ENCODE results near the gene TXNRD2. TPM values are rescaled to one million over a fixed set of nuclear protein-coding genes. Genes with fewer than 3 reads are reported as not detected.

The TXNRD2 gene
- total and polyA plus RNA-seq, 10 of the 15 experiments (the other 5 are each of a cell fraction or from before 2014, with no cell fraction given) = 1.6 to 26.0 (median 13.9) TPM

DNA sequence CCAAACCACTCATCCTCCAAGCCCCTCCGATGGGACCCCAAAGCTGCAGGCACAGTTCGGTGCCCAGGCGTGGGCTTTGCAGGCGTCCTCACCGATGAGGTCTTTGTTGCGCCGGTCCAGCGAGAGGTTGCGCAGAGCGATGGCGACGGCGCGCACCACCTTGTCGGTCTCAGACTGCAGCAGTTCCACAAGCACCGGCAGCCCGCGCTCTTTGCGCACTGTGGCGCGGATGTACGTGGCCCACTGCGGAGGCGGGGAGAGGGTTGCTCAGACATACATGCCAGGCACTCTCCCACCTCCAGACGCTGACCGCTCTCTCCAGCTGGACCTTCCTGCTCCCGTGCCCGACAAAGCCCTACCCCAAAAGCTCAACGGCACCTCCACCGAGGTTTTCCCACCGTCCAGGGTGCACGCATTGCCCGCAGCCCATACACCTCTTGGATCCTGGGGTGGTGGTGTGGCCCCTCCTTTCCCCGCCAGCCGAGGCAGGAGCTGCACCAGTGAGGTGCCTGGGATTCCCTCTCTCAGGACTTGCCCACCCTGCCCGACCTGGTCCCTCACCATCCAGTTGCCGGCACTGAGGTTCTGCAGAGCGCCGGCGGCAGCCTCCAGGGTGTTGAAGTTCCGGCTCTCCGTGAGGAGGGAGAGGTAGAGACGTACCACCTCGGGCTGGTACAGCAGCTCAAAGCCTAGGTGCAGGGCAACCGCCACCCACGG is 32.1 kb upstream of the TXNRD2 start (continued):
- TF ChIP-seq ZNF207 (IDR thresholded peaks at IDR 0.05; ENCODE audit: borderline replicate concordance) (no peak), STAT1 (conservative IDR thresholded peaks at IDR 0.05) (no peak), STAT3 (IDR thresholded peaks at IDR 0.05; ENCODE audit: low read depth, low read length) (no peak), RELA (IDR thresholded peaks at IDR 0.05; ENCODE audit: borderline replicate concordance, partially characterized antibody) (no peak)
- TF ChIP-seq, protein P1, sequence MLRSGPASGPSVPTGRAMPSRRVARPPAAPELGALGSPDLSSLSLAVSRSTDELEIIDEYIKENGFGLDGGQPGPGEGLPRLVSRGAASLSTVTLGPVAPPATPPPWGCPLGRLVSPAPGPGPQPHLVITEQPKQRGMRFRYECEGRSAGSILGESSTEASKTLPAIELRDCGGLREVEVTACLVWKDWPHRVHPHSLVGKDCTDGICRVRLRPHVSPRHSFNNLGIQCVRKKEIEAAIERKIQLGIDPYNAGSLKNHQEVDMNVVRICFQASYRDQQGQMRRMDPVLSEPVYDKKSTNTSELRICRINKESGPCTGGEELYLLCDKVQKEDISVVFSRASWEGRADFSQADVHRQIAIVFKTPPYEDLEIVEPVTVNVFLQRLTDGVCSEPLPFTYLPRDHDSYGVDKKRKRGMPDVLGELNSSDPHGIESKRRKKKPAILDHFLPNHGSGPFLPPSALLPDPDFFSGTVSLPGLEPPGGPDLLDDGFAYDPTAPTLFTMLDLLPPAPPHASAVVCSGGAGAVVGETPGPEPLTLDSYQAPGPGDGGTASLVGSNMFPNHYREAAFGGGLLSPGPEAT (IDR thresholded peaks at IDR 0.05; ENCODE audit: low read depth) = no peak

DNA sequence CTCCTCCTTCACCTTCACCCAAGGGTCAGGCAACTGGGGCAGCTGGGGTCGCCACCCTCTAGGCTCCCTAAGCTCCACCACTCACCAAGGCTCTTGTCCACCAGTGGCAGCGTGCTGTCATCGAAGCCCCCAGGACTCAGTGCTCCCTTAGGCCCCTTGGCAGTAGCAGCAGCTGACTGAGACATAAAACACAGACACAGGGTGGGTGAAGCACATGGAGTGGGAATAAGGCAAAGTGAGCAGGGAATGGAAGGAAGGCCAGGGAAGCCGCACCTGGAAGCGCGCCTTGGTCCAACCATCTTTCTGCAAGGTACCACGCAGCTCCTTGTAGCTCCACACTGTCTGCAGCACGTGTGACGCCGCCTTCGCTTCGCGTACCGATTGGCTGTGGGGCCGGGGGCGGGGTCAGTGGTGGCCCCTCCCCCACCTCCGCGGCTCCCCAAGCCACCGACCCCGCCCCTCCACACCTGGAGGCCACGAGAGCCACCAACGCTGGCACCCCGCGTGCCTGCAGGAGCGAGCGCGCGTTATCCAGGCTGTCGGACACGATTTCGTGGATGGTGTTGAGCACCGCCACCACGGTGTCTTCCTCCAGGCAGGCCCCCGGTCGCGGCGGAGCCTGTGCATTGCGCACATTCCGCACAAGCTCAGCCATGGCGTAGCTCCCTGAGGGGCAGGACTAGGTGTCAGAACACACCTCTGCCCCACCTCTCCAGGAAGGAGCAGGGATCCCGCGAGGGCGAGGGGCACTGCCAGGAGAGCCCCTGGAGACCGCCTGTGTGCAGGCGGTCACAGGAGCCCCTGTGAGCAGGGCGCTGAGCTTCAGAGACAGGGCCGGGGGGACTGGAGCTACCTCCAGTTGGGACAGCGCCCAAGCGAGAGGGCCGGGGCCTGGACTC is 31.3 kb upstream of the TXNRD2 start:
- no TSS peak for BruUV-seq (replicated peaks)
- no peak overlapping the region for H3K4me3 ChIP-seq
- POLR2A ChIA-PET = no interaction called here
- SMC1A ChIA-PET (ENCODE audit: uncharacterized antibody, unreplicated experiment) = no interaction called here
- FAIRE-seq (no peak), DNase-seq (ENCODE audit: low read depth, low spot score) (no peak), ATAC-seq (no peak)
- H3K27me3 ChIP-seq (replicated peaks in 1 of 2; ENCODE audit: control insufficient read depth in 2 of 2, insufficient read depth in 2 of 2, low read length in 1 of 2) = no peaks in the 10 kb centered on the region
- H3K9me3 ChIP-seq (replicated peaks; ENCODE audit: control insufficient read depth, insufficient read depth, low read length) = no peaks in the 10 kb centered on the region
- 92% methylated on average over 39 of the region's 50 CpGs for WGBS (ENCODE audit: insufficient coverage, insufficient replicate concordance, low lambda C conversion rate, missing lambda C conversion rate)
- RAD21 ChIA-PET (ENCODE audit: unreplicated experiment) = no interaction called here
- intact Hi-C loops (cut with micrococcal nuclease; ENCODE audit: unreplicated experiment) (loop anchor here (5.0 kb wide), 2 partner anchors 39 to 144 kb away; partner anchors contain the start of genes RANBP1 and TRMT2A), in situ Hi-C loops (cut with MboI) (no loop called here)
- H3K9ac ChIP-seq (ENCODE audit: control insufficient read depth, insufficient read depth, low read length) = no peak overlapping the region
- CTCF ChIA-PET = no interaction called here
- H3K4me1 ChIP-seq (ENCODE audit: control insufficient read depth, insufficient read depth, low read length) = no peaks in the 10 kb centered on the region
- peaks cover 0 to 2% of the 10 kb centered on the region in 2 experiments; a peak in 1 of 4 replicates for H3K36me3 ChIP-seq (ENCODE audit: control insufficient read depth in 2 of 2, insufficient read depth in 2 of 2, low read length in 1 of 2)
- H3K4me2 ChIP-seq (ENCODE audit: control insufficient read depth, insufficient read depth) = no peak overlapping the region
- H2AFZ ChIP-seq (ENCODE audit: control insufficient read depth, low read depth, low read length) = no peak overlapping the region
- H3K27ac ChIP-seq (ENCODE audit: control insufficient read depth, insufficient read depth) = no peak overlapping the region
- no peaks in the 10 kb centered on the region for H4K20me1 ChIP-seq (ENCODE audit: control insufficient read depth, insufficient read depth)
- H3K79me2 ChIP-seq (ENCODE audit: control insufficient read depth, insufficient read depth, low read length) = no peaks in the 10 kb centered on the region
- TF ChIP-seq PAX5 (IDR thresholded peaks at IDR 0.05; ENCODE audit: borderline replicate concordance, low read depth, low read length) = no peak
- TF ChIP-seq CBX5 (IDR thresholded peaks at IDR 0.05; ENCODE audit: low read depth) = no peak
- no peak for TF ChIP-seq TCF12 (IDR thresholded peaks at IDR 0.05; ENCODE audit: low read depth, low read length)
- TF ChIP-seq, protein P2, sequence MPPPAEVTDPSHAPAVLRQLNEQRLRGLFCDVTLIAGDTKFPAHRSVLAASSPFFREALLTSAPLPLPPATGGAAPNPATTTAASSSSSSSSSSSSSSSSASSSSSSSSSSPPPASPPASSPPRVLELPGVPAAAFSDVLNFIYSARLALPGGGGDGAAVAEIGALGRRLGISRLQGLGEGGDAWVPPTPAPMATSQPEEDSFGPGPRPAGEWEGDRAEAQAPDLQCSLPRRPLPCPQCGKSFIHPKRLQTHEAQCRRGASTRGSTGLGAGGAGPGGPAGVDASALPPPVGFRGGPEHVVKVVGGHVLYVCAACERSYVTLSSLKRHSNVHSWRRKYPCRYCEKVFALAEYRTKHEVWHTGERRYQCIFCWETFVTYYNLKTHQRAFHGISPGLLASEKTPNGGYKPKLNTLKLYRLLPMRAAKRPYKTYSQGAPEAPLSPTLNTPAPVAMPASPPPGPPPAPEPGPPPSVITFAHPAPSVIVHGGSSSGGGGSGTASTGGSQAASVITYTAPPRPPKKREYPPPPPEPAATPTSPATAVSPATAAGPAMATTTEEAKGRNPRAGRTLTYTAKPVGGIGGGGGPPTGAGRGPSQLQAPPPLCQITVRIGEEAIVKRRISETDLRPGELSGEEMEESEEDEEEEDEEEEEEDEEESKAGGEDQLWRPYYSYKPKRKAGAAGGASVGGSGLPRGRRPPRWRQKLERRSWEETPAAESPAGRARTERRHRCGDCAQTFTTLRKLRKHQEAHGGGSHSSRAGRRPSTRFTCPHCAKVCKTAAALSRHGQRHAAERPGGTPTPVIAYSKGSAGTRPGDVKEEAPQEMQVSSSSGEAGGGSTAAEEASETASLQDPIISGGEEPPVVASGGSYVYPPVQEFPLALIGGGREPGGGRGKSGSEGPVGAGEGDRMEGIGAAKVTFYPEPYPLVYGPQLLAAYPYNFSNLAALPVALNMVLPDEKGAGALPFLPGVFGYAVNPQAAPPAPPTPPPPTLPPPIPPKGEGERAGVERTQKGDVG (CRISPR knock-in tag; IDR thresholded peaks at IDR 0.05) = no peak
- TF ChIP-seq IKZF2 (IDR thresholded peaks at IDR 0.05) = no peak
- TF ChIP-seq MXI1 (IDR thresholded peaks at IDR 0.05; ENCODE audit: low read depth, low read length) = no peak
- no peak for TF ChIP-seq TCF7 (IDR thresholded peaks at IDR 0.05; ENCODE audit: borderline replicate concordance)
- no peak for TF ChIP-seq NFXL1 (IDR thresholded peaks at IDR 0.05; ENCODE audit: borderline replicate concordance)
- TF ChIP-seq BMI1 (IDR thresholded peaks at IDR 0.05; ENCODE audit: borderline replicate concordance) = no peak
- no peak for TF ChIP-seq EGR1 (IDR thresholded peaks at IDR 0.05; ENCODE audit: borderline replicate concordance in 1 of 2, low read depth in 2 of 2, low read length in 2 of 2)
- TF ChIP-seq NFIC (IDR thresholded peaks at IDR 0.05; ENCODE audit: low read depth, low read length) = no peak
- no peak for TF ChIP-seq CHD4 (IDR thresholded peaks at IDR 0.05)
- TF ChIP-seq ZBED1 (IDR thresholded peaks at IDR 0.05; ENCODE audit: borderline replicate concordance) = no peak
